NCI-H128 (cell line): ENCODE measurements around the gene SPAAR.
A peak's percentile ranks its signal among the peaks of the same experiment; 100 is the strongest.
"Not testable (repeated sequence)": the region's sequence is repeated elsewhere in the genome, so short reads cannot be mapped to it uniquely, and the experiment has no call there.

ENCODE experiments used
- DNase-seq: peaks from one replicate; lab custom pipeline; 2025; ENCODE audit not compliant: unreplicated experiment; lab: John Stamatoyannopoulos, UW

SPAAR gene, protein sequence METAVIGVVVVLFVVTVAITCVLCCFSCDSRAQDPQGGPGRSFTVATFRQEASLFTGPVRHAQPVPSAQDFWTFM

GRCh38 chr9:35909274-35909673, at the start of gene SPAAR:
TSS of gene SPAAR (plus strand) at chr9:35909490. CDS start at chr9:35910464, 974 bp downstream.
- DNase-seq, result no peak

DNA sequence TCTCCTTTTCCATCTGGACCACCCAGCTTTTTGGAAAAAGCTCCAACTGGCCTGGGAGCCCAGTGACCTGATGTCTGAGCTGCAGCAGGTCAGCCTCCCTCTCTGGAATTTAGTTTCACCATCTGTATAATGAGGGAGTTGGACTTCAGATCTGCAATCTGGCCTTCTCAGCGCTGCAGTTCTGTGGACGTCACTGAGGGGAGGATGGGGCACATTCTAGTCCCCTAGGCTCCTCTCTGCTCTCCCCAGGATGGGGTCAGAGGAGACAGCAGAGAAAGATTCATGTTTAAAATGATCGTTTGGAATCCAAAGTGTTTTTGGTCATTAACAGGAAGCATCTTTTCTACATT, 49.3 kb upstream of the SPAAR start:
- no peak for DNase-seq

GRCh38 chr9:35861161-35861897, 48.0 kb upstream of the SPAAR start:
- no peak for DNase-seq

DNA sequence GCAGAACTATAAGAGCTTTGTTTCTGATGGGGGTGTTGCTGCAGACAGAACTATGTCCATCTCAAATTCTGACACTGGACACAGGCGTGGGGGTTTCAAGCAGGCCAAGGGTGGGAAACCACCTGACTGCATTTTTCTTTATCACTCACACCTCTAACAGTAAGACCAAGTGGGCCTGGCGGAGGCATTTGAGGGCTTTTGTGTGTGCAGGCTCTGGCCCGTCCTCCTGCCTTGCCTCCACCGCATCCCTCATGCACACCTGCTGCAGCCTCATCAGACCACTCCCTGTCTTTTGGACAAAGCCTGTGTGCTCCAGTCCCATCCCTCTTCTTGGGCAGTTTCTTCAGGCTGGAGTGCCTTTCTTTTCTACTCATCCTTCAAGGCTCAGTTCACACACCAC, 47.0 kb upstream of the SPAAR start:
- DNase-seq, result no peak

DNA sequence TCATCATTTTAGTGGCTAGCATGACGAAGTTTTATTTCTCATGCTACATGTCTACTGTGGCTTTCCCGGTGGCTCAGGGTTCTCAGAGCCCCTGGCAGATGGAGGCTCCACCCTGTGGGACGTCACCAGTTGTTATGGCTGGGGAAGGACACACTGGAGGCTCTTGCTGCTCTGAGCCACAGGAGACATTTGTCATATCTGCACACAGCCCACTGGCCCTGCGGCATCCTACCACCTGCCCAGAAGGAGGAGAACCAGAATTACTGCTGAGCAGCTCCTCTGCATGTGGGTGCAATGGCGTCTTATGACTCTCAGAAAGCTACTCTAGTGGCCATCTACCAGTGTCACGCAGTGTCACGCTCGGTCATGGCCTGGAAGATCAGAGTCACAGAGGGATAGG, 45.7 kb upstream of the SPAAR start:
- no peak for DNase-seq

DNA sequence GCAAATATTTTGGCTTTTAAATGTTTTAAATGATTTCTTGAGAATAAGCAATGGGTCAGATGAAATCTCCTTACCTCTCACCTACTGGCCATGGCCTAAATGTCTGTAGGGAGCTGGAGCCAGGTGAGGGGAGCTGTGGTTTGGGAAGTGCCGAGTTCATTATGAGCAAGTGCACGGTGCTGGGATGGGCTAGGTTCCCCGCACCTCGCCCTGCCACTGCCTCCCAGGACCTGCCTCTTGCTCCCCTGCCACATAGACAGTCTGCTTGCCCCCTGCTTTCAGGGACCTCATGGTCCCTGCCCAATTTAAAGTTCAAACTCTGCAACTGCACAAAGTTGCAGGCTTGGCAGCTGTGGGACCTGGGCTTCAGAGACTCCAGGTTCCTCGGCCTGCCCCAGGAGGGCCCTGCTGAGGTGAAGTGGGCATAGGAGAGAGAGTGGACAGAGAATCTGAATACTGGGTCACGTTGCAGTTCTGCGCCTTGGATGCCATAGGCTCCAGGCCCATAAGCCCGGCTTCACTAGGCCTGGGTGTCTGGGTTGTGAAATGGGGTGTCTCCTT, 44.5 kb upstream of the SPAAR start:
- no peak for DNase-seq

DNA sequence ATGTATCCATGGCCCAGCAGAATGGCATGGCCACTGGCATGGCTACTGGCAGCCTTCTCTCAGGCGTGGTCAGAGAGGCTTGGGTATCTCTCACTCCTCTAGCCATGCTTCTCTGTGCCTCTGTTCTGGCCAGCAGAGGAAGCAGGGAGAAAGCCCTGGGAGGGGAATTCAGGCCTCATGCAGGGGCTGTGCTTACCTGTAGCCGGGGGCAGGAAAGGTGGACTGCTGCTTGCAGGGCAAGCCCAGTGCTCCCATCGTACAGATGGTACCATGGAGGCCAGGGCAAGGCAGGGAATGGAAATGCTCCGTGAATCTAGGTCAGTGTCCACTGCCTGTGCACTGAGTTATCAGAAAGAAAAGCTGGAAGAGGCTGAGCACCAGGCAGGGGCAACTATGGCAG, 41.8 kb upstream of the SPAAR start:
- DNase-seq, result no peak

DNA sequence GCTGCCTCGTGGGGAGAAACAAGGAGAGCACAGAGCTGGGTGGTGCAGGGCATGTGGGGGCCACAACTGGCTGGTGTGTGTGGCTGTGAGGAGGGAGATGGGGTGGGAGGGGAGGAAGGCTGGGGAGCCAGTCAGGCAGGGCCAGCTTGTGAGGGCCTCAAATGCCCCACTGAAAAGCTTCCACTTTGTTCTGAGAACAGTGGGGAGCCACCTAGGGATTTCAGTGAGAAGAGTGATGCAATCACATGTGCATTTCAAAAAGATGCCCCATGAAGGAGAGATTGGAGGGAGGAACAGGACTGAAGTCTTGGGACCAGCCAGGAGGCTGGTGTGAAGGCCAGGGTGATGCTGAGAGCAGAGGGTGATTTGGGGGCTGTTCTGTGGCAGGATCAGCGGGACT, 40.4 kb upstream of the SPAAR start:
- DNase-seq, result no peak

- no peak for DNase-seq
Observed at GRCh38 chr9:35869621-35870216, 39.6 kb upstream of the SPAAR start.

DNA sequence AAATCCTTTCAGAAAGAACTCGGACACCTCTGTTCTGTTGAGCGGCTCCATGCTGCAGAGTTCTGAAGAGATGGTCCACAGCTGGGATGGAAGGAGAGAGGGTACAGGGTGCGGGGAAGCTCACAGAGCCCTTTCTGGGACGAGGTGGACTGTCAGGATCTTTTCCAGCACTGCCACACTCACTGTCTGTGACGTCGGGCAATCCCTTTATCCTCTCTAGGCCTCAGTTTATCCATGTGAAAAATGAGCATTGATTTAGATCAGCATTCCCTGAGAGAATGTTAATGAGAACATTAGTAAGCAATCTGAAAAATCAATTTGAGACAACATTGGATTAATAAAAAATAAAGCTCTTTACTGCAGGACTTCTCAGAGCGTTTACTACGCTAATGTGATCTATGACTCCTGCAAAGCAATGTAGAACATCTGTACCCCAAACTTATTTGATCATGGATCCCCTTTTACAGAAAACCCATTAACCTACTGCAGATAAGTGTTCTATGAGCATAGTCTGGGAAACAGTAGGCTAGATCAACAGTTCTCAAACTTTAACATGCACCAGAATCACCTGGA, 38.9 kb upstream of the SPAAR start, which contains the start of gene OR13J1:
Gene OR13J1 (minus strand): TSS at position 51 of the 573 bp plus-strand sequence. CDS start 0 bp downstream, at position 51.
- no peak for DNase-seq

DNA sequence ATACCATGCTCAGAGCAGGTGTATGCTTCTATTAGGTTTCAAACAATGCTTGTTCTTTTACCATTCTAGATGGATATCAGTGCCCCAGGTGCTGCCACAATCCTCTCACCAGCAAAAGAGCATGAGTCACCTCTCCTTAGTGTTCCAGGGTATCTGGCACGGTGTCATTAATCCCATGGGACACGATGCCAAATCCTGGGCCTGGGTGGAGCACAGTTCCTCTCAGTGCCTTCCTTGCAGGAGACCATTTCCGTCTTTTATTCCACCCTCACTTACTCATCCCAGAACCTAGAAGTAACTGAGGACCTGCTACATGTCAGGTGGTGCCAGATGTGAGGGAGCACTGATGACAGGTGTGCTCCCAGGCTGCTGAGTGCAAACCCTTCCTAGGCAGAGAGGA, 37.7 kb upstream of the SPAAR start:
- no peak for DNase-seq

DNA sequence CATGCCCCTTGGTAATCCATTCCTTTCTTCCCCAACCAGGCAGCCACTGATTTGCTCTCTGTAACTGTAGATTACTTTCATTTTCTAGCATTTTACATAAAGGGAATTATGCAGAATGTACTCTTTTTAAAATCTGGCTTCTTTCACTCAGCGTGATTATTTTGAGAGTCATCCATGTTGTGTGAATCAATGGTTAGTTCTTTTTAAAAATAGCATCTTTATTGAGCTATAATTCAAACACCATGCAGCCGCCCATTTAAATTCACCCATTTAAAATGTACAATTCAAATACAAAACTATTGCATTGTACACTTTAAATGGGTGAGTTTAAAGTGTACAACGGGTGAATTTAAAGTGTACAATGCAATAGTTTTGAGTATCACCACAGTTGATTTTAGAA, 36.8 kb upstream of the SPAAR start:
- DNase-seq, result no peak

- DNase-seq, result peak; percentile 38
Observed at GRCh38 chr9:35882263-35882848, 26.9 kb upstream of the SPAAR start.

GRCh38 chr9:35882996-35883395, 26.3 kb upstream of the SPAAR start:
- no peak for DNase-seq

- DNase-seq, result not testable (repeated sequence)
Observed at GRCh38 chr9:35884908-35885307, 24.4 kb upstream of the SPAAR start.

DNA sequence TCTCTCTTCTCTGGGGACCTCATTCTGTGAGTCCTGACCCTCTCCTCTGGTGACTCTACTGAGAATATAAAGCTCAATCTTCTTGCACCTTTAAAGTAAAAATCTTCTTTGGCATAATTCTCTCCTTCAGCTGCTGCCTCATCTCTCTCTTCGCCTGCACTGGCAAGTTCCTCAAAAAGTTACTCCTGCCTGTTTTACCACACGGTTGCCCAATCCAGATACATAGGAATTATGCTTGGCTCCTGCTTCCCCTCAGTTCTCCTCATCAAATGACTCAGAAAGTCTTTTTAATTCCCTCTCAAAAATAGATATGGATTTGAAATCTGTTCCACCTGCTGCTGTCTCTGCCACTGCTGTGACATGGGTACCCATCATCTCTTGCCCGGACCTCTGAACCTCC, 17.6 kb upstream of the SPAAR start:
- no peak for DNase-seq

DNA sequence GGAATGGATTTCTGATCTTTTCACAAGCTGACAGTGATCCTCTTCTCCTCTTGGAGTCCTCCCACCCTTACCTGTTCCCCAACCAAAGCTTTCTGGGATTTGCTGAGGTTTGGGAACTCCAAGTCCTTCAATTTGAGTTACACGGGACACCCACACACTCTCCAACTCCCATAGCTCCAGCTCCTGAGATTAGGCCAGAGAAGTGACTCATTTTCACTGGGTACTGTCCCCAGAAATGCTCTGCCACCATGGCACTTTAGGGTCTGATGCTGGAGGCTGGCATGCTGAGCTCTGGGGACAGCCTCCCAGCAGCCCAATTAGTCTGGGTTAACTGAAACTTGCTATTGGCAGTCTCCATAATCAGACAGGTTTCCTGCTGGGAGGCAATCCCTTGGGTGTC, 17.2 kb upstream of the SPAAR start:
- no peak for DNase-seq

DNA sequence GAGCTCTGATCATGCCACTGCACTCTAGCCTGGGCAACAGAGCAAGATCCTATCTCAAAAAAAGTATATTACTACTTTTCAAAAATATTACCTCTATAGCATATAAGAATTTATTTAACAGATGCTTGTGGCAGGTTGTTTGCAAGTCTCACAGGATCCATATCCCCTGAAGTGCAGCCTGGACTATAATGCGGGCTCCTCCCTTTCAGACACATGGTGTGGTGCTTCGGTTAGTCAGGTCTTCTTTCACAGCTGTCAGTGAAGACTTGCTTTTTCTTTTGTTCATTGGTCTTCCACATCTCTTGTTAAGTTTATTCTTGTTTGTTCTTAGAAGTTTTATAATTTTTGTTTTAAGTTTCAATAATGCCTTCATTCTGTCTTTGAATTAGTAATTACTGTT, 12.7 kb upstream of the SPAAR start:
- no peak for DNase-seq

- DNase-seq, result not testable (repeated sequence)
Observed at GRCh38 chr9:35897376-35898099, 11.8 kb upstream of the SPAAR start.

- DNase-seq, result no peak
Observed at GRCh38 chr9:35898337-35898736, 11.0 kb upstream of the SPAAR start.

DNA sequence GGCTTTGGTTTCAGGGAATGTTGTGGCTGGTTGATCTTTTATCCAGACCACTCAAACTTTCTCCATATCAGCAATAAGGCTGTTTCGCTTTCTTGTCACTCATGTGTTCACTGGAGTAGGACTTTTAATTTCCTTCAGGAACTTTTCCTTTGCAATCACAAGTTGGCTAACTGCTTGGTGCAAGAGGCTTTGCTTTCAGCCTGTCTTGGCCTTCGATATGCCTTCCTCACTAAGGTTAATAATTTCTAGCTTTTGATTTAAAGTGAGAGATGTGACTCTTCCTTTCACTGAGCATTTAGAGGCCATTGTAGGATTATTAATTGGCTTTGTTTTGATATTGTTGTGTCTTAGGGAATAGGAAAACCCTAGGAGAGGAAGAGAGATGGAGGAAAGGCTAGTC, 10.3 kb upstream of the SPAAR start:
- no peak for DNase-seq
